Ecto neural progenitor cell (in vitro differentiated cells): Measurements from ENCODE around the gene RNASE4.
"Not testable (repeated sequence)": the region's sequence is repeated elsewhere in the genome, so short reads cannot be mapped to it uniquely, and the experiment has no call there.

Experiments used
- DNase-seq: peaks from one replicate; pipeline ENCODE4 v3.0.0-alpha.2; 2018; ENCODE audit warnings: low spot score

Gene RNASE4

GRCh38 chr14:20683891-20684661, at the start of gene RNASE4:
RNASE4 (plus strand) TSS chr14:20684560; CDS start chr14:20699372, 14,812 bp downstream.
- DNase-seq = peak; percentile 88

- no peak for DNase-seq
Measured at GRCh38 chr14:20641591-20641990, 42.8 kb upstream of the RNASE4 start, which contains the start of gene OR6S1. OR6S1 (minus strand) TSS chr14:20641691; CDS start chr14:20641691, 0 bp downstream.

GRCh38 chr14:20642182-20642581, 42.2 kb upstream of the RNASE4 start:
- DNase-seq = no peak

GRCh38 chr14:20642755-20643154, 41.6 kb upstream of the RNASE4 start:
- not testable (repeated sequence) for DNase-seq

GRCh38 chr14:20644520-20644919, 39.8 kb upstream of the RNASE4 start:
- no peak for DNase-seq

- no peak for DNase-seq
Measured at GRCh38 chr14:20645481-20645880, 38.9 kb upstream of the RNASE4 start.

GRCh38 chr14:20652996-20653975, 31.1 kb upstream of the RNASE4 start:
- DNase-seq = peak; percentile 88

- no peak for DNase-seq
Measured at GRCh38 chr14:20655851-20656250, 28.5 kb upstream of the RNASE4 start.

- no peak for DNase-seq
Measured at GRCh38 chr14:20656274-20656673, 28.1 kb upstream of the RNASE4 start.

- no peak for DNase-seq
Measured at GRCh38 chr14:20657216-20658211, 26.8 kb upstream of the RNASE4 start.

- no peak for DNase-seq
Measured at GRCh38 chr14:20658246-20658645, 26.1 kb upstream of the RNASE4 start.

GRCh38 chr14:20659336-20659735, 25.0 kb upstream of the RNASE4 start:
- DNase-seq = no peak

GRCh38 chr14:20659813-20660395, 24.5 kb upstream of the RNASE4 start:
- no peak for DNase-seq

- DNase-seq = no peak
Measured at GRCh38 chr14:20661197-20661596, 23.2 kb upstream of the RNASE4 start.

- DNase-seq = peak; percentile 81
Measured at GRCh38 chr14:20662968-20663732, 21.2 kb upstream of the RNASE4 start.

- DNase-seq = not testable (repeated sequence)
Measured at GRCh38 chr14:20666400-20666961, 17.9 kb upstream of the RNASE4 start.

- no peak for DNase-seq
Measured at GRCh38 chr14:20667957-20668356, 16.4 kb upstream of the RNASE4 start.

- DNase-seq = no peak
Measured at GRCh38 chr14:20668969-20669368, 15.4 kb upstream of the RNASE4 start.

- no peak for DNase-seq
Measured at GRCh38 chr14:20671597-20672283, 12.6 kb upstream of the RNASE4 start.
